ENCODE results near the gene TBCEL.
"Not testable (repeated sequence)": the region's sequence is repeated elsewhere in the genome, so short reads cannot be mapped to it uniquely, and the experiment has no call there.

TBCEL gene

GRCh38 chr11:121106812-121107211, 82.9 kb downstream of the TBCEL start:
- no peak for DNase-seq (ENCODE audit: low read depth)

DNA sequence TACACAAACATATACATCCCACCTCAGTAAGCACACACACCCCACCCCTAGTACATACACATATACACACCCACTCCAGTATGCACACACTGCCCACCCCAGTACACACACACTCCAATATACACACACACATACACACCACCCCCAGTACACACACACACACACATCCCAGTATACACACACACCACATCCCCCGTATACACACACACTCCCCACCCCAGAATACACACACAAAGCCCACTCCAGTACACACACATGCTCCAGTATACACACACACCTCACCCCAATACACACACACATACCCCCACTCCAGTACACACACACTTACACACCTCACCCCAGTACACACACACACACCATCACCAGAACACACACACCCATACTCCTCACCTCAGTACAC, 84.5 kb downstream of the TBCEL start:
- no peak for DNase-seq (ENCODE audit: low read depth)

DNA sequence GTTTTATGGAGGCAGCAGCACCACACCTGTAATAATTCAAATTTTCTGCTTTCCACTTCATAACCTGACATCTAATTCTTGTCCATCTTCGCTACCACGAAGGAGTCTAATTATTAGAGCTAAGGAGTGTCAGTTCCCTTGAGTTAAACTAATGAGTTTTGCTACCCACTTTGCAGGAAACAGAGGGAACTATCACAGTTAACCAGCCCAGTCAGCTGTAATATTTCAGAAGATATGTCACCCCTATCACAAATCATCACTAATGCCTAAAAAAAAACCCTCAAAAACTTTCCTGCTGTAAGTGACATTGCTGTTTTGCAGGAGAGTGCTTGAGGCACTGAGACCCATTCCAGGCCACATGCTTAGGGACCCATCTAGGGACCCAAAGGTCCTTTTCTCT, 85.6 kb downstream of the TBCEL start:
- DNase-seq (ENCODE audit: low read depth), result no peak

- DNase-seq (ENCODE audit: low read depth), result no peak
These were observed 86.1 kb downstream of the TBCEL start for GRCh38 chr11:121109916-121110586.

DNA sequence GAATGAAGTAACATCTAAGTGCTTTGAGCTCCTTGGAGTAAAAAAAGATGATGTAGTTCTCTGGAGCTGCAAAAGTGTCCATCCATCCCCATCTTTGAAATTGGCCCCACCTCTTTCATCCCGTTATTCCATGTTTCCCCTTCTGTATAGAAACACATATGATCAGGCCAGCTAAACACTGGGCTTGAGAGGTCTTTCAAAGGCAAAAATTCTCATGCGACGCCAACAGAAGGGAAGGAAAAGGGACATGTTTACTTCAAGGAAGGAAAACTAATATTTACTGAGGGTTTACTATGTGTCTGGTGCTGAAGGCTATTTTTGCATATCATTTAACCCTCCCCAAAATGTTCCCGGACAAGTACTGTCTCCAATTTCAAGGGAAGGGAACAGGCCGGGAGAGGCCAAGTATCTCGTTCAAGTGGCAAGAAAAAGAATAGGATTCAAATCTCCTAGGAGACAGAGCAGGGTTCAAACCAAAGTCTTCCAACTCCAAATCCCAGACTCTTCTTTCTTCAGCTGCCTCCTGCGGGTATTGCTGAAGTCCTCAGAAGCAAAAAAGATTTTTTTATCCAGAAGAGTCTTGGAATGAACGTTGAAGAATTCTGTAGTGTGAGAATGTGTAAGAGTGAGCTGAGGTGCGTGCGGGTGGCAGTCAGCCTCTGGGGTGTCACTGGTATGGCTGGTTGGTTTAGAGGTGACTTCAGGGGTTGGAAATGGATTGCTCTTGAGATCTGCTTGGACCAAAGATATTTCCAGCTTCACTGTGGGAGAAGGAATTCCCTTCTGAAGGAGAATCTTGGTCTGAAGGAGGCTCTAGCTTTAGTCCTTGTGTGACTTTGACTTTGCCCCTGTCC, 87.2 kb downstream of the TBCEL start:
- DNase-seq (ENCODE audit: low read depth), result no peak

DNA sequence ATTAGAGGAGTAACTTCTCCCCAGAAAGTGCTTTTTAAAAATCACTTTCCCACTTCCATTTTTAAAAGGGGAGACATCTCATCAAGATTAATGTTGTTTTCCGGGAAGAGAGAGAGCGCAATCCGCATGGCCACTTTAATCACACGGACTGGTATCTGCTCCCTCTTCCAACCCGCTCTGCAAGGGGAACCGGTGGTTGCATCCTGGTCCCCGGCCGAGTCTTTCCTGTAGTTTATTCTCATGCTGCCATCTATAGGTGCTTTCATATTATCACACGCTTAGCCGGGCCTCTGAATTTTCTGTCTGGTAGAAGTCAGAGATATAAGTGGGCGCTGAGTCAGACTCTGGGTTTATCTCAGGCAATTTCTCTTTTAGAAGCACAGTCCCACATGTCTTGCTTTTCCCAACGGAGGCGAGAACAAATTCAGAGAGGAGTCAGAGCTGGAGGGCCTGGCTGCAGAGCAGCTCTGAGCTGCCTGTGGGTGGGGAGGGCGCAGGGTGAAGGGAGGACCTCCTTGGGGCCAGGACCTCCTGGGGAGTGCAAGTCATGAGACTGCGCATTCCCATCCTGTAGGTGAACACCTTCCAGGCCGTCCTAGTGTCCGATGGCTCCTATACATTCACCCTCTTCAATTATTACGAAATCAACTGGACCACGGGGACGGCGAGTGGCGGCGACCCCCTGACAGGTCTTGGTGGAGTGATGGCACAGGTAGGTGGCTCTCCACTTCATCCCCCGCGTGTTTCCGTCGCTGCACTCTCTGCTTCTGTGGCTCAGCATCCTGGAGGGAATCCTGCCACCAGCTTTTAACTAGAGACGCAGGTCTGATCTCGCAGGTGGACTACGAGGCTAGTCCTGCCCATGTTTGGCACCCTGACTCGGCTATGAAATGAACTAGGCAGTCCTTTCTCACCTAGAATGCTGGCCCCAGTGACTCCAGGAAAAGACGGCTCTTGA, 88.9 kb downstream of the TBCEL start:
- peak; percentile 53 for DNase-seq (ENCODE audit: low read depth)

DNA sequence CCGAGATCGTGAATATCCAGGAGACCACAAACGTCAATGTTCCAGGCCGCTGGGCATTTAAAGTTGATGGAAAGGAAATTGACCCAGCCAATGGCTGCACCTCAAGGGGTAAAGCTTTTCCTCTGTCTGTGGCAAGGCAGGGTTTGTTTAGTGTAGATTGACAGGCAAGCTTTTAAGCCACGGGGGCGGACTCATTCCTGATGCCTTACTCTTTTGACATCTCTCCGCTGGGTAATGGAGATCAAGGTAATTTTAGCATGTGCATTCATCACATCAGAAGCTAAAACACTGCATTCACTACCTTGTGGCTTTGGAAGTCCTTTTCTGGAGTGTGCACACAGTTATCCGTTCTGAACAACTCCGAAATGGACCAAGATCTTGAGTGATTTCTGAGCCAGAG, 89.7 kb downstream of the TBCEL start:
- DNase-seq (ENCODE audit: low read depth), result no peak

GRCh38 chr11:121115024-121115423, 91.1 kb downstream of the TBCEL start:
- not testable (repeated sequence) for DNase-seq (ENCODE audit: low read depth)

DNA sequence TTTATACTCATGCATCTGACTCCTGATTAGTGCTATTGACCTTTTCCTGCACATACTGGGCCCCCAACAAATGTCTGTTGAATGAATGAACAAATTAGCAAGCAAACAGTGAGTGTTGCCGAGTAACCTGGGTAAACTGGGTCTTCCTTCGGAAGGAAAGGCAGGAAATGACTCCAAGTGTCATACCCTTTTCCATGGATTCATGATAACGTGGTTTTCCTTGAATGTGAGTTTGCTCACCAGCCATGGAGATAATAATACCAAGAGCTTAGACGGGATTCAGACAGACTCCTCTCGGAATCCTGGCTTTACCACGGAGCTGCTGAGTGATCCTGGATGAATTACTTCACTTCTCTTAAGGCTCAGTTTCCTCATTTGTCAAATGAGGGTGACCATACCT, 93.9 kb downstream of the TBCEL start:
- no peak for DNase-seq (ENCODE audit: low read depth)

DNA sequence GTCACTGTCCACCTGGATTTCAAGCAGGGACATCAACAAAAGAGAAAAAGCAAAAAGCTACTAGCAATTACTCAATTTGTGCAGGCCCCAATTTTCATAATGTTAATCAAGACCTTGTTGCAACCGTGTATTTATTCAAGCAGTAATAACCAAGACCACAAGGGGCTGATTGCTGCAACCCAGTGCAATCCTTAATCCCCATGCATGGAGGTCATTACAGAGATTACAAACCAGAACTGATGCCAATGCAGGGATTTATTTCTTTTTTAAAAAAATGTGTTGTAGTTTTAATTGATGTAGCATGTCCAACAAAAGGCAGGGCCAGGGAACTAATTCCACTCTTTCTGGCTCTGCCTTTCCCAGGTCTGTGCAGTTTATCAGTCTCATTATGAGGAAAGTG, 95.5 kb downstream of the TBCEL start:
- peak; percentile 8 for DNase-seq (ENCODE audit: low read depth)

- no peak for DNase-seq (ENCODE audit: low read depth)
These were observed 98.4 kb downstream of the TBCEL start for GRCh38 chr11:121122328-121122727.

GRCh38 chr11:121123496-121124069, 99.7 kb downstream of the TBCEL start:
- DNase-seq (ENCODE audit: low read depth), result no peak

GRCh38 chr11:121127809-121128208, 103.9 kb downstream of the TBCEL start:
- no peak for DNase-seq (ENCODE audit: low read depth)

- DNase-seq (ENCODE audit: low read depth), result no peak
These were observed 105.7 kb downstream of the TBCEL start for GRCh38 chr11:121129362-121130340.

DNA sequence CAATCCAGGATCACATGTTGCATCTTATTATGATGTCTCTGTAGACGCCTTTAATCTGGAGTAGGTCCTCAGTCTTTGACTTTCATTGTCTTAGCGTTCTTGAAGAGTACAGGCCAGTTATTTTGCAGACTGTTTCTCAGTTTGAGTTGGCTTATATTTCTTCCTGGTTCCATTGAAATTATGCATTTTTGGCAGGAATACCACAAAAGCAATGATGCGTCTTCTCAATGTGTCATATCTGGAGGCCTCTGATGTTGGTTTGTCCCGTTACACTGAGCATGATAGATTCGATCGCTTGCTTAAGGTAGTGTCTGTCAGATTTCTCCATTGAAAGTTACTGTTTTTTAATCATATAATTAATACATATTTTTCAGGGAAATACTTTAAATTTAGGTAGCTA, 107.8 kb downstream of the TBCEL start:
- no peak for DNase-seq (ENCODE audit: low read depth)

- DNase-seq (ENCODE audit: low read depth), result no peak
These were observed 108.5 kb downstream of the TBCEL start for GRCh38 chr11:121132211-121132976.

DNA sequence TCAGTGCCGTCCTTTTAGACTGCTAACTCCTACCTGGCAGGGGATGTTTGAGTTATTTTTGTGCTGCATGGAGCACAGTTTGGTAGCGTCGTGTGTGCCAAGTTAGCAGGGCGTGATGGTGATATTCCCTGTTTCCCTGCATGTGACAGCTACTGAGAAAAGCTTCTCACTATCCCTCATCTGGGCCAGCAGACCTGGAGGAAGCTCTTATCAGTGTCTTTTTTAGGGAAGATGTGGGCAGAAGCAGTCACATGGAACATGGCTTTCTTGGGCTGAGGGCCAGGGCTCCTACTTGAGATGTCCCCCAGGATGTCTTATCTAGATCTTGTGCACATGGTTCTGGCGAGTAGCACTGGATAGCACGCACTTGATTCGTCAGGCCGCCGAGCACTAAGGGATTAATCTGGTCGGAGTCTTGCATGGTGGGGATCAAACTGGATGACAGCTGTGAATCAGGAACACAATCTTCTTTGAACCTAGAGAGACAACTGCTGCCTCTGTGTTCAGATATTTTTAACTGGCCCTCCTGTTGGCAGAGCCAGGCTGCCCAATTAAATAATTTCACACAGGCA, 110.9 kb downstream of the TBCEL start:
- no peak for DNase-seq (ENCODE audit: low read depth)

GRCh38 chr11:121137005-121137404, 113.1 kb downstream of the TBCEL start:
- DNase-seq (ENCODE audit: low read depth), result no peak

DNA sequence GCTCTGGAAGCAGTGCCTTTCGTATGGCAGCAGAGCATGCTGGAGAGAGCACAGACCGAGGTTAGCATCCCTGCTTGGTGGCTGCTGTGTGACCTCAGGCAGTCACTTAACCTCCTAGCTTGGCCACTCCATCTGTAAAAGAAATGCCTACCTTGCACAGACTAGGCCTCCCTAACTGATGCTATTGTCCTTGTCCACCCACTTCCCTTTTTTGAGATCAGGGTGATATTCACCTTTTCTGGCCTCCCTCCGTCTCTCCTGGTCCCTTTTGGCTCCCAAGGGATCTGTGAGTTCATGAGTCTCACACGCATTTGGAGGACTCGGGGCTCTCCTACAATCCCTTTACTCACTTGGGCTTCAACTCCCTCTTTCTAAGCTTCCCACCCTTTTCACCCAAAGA, 114.4 kb downstream of the TBCEL start:
- no peak for DNase-seq (ENCODE audit: low read depth)

DNA sequence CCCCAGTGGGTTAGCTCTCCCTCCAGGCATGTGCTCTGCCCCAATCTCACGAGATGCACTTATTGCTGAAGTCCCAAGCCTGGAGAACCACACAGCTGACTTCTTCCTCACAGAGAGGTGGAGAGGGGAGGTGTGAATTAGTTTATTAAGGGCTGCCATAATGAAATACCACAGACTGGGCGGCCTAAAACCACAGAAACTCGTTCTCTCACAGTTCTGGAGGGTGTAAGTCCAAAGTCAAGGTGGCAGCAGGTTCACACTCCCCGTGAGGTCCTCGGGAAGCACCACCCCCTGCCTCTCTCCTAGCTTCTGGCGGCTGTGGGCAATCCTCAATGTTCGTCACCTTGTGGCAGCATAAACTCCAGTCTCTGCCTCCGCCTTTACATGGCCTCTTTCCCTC, 116.5 kb downstream of the TBCEL start:
- DNase-seq (ENCODE audit: low read depth), result no peak
